H9 (cell line): Measurements from ENCODE around the gene MYL3. TPM values are rescaled to one million over a fixed set of nuclear protein-coding genes. Genes with fewer than 3 reads are reported as not detected.

Experiments
- DNase-seq: peaks from one replicate; pipeline ENCODE4 v3.0.0-alpha.2; 2017
- H2AFZ ChIP-seq: one replicate; pipeline ENCODE4 v1.6.1; 2013; ENCODE audit warnings: mild to moderate bottlenecking, low read length, control low read depth, moderate library complexity
- H2AK5ac ChIP-seq: 2 replicates; pipeline ENCODE4 v1.6.1; 2013; ENCODE audit warnings: low read length, control low read depth, mixed read lengths; ENCODE audit not compliant: insufficient read length
- H2BK120ac ChIP-seq: one replicate; pipeline ENCODE4 v1.6.1; 2013; ENCODE audit warnings: low read depth, mild to moderate bottlenecking, low read length, control low read depth, inconsistent platforms; ENCODE audit not compliant: poor library complexity, severe bottlenecking
- H2BK12ac ChIP-seq: 2 replicates; pipeline ENCODE4 v1.6.1; 2013; ENCODE audit warnings: low read length, control low read depth, mixed read lengths, low read depth; ENCODE audit not compliant: insufficient read length
- H2BK15ac ChIP-seq: 2 replicates; pipeline ENCODE4 v1.6.1; 2013; ENCODE audit warnings: low read depth, low read length, control low read depth
- H2BK20ac ChIP-seq: one replicate; pipeline ENCODE4 v1.6.1; 2013; ENCODE audit warnings: low read depth, mild to moderate bottlenecking, low read length, control low read depth, inconsistent platforms; ENCODE audit not compliant: poor library complexity, severe bottlenecking
- H2BK5ac ChIP-seq: 2 replicates; pipeline ENCODE4 v1.6.1; 2013; ENCODE audit warnings: low read length, control low read depth, mixed read lengths; ENCODE audit not compliant: insufficient read length
- H3K14ac ChIP-seq: 2 replicates; pipeline ENCODE4 v1.6.1; 2013; ENCODE audit warnings: low read length, control low read depth; ENCODE audit not compliant: insufficient read depth
- H3K18ac ChIP-seq: 2 replicates; pipeline ENCODE4 v1.6.1; 2013; ENCODE audit warnings: low read depth, mild to moderate bottlenecking, mixed read lengths, low read length, control low read depth; ENCODE audit not compliant: insufficient read length
- H3K23ac ChIP-seq: 2 replicates; pipeline ENCODE4 v1.6.1; 2013; ENCODE audit warnings: low read length, control low read depth, mixed read lengths, low read depth; ENCODE audit not compliant: insufficient read length
- H3K23me2 ChIP-seq: 2 replicates; pipeline ENCODE4 v1.6.1; 2013; ENCODE audit warnings: low read depth, mild to moderate bottlenecking, mixed read lengths, low read length, control low read depth; ENCODE audit not compliant: insufficient read length, poor library complexity, severe bottlenecking
- H3K27ac ChIP-seq: 2 replicates; pipeline ENCODE4 v1.5.1; 2013; ENCODE audit warnings: low read length, control low read depth, mixed read lengths, low read depth; ENCODE audit not compliant: insufficient read length
- H3K27me3 ChIP-seq: 2 replicates; pipeline ENCODE4 v1.6.1; 2013; ENCODE audit warnings: low read length, control low read depth, inconsistent platforms; ENCODE audit not compliant: insufficient read depth
- H3K4ac ChIP-seq: 2 replicates; pipeline ENCODE4 v1.6.1; 2013; ENCODE audit warnings: low read depth, mild to moderate bottlenecking, control low read depth, inconsistent platforms, low read length, moderate library complexity
- H3K4me1 ChIP-seq: 2 replicates; pipeline ENCODE4 v1.6.1; 2013; ENCODE audit warnings: low read length, control low read depth, inconsistent platforms; ENCODE audit not compliant: insufficient read depth
- H3K4me2 ChIP-seq: 2 replicates; pipeline ENCODE4 v1.6.1; 2013; ENCODE audit warnings: low read length, control low read depth, mixed read lengths; ENCODE audit not compliant: insufficient read length, insufficient read depth
- H3K56ac ChIP-seq: 2 replicates; pipeline ENCODE4 v1.6.1; 2013; ENCODE audit warnings: low read depth, mild to moderate bottlenecking, mixed read lengths, low read length, control low read depth; ENCODE audit not compliant: insufficient read length
- H3K79me1 ChIP-seq: 2 replicates; pipeline ENCODE4 v1.6.1; 2013; ENCODE audit warnings: low read depth, mild to moderate bottlenecking, moderate library complexity, low read length, control low read depth, inconsistent platforms; ENCODE audit not compliant: insufficient read depth, poor library complexity, severe bottlenecking
- H3K79me2 ChIP-seq: 2 replicates; pipeline ENCODE4 v1.6.1; 2013; ENCODE audit warnings: low read length, control low read depth, inconsistent platforms; ENCODE audit not compliant: insufficient read depth
- H3K9ac ChIP-seq: 2 replicates; pipeline ENCODE4 v1.6.1; 2013; ENCODE audit warnings: low read length, control low read depth, mixed read lengths; ENCODE audit not compliant: insufficient read length; ENCODE audit errors: extremely low read depth
- H3K9me3 ChIP-seq: one replicate; pipeline ENCODE4 v1.6.1; 2013; ENCODE audit warnings: low read depth, low read length, inconsistent platforms; ENCODE audit not compliant: control insufficient read depth
- H3T11ph ChIP-seq: one replicate; pipeline ENCODE4 v1.6.1; 2013; ENCODE audit warnings: mild to moderate bottlenecking, low read length, control low read depth, inconsistent platforms
- H4K20me1 ChIP-seq: one replicate; pipeline ENCODE4 v1.6.1; 2013; ENCODE audit not compliant: control insufficient read depth, insufficient read length, insufficient read depth
- H4K5ac ChIP-seq: 2 replicates; pipeline ENCODE4 v1.6.1; 2013; ENCODE audit warnings: low read depth, mild to moderate bottlenecking, mixed read lengths, low read length, control low read depth; ENCODE audit not compliant: insufficient read length
- H4K8ac ChIP-seq: replicated peaks from 2 replicates; pipeline ENCODE4 v1.6.1; 2013; ENCODE audit warnings: low read length, control low read depth, mixed read lengths, low read depth; ENCODE audit not compliant: insufficient read length
- H4K91ac ChIP-seq: 2 replicates; pipeline ENCODE4 v1.6.1; 2013; ENCODE audit warnings: low read depth, mild to moderate bottlenecking, moderate library complexity, mixed read lengths, low read length, control low read depth; ENCODE audit not compliant: insufficient read length
- H3K27ac Mint-ChIP-seq, 3 experiments: 2 replicates in 2 of 3; 3 replicates in 1 of 3; pipeline ENCODE4 v1.8.0; 2020 to 2021; ENCODE audit warnings: mixed read lengths in 3 of 3, mild to moderate bottlenecking in 1 of 3, moderate library complexity in 1 of 3
- H3K27me3 Mint-ChIP-seq: 2 replicates; pipeline ENCODE4 v1.8.0; 2021; ENCODE audit warnings: low read depth, mild to moderate bottlenecking, moderate library complexity, mixed read lengths
- H3K36me3 Mint-ChIP-seq, 3 experiments: 2 replicates in 2 of 3; 3 replicates in 1 of 3; pipeline ENCODE4 v1.8.0; 2020 to 2021; ENCODE audit warnings: low read depth in 3 of 3, mixed read lengths in 3 of 3; ENCODE audit not compliant: insufficient read depth in 1 of 3
- H3K4me1 Mint-ChIP-seq, 2 experiments: 2 replicates each; pipeline ENCODE4 v1.8.0; 2020; ENCODE audit warnings: mixed read lengths in 2 of 2
- H3K4me3 Mint-ChIP-seq, 2 experiments: 2 replicates in 1 of 2; 3 replicates in 1 of 2; pipeline ENCODE4 v1.8.0; 2020 to 2021; ENCODE audit warnings: mild to moderate bottlenecking in 2 of 2, mixed read lengths in 2 of 2, moderate library complexity in 1 of 2
- H3K9me3 Mint-ChIP-seq, 2 experiments: 2 replicates in 1 of 2; 3 replicates in 1 of 2; pipeline ENCODE4 v1.8.0; 2020; ENCODE audit warnings: mild to moderate bottlenecking in 2 of 2, mixed read lengths in 2 of 2, moderate library complexity in 1 of 2
- WGBS: extraction: QIAGEN DNeasy Blood & Tissue Kit; methylation state at CpG from one replicate; pipeline ENCODE4 v1.1.7; 2013; ENCODE audit warnings: missing lambda C conversion rate, low lambda C conversion rate, mixed read lengths; ENCODE audit not compliant: insufficient read length; ENCODE audit errors: extremely low coverage; 5-methylcytosine and 5-hydroxymethylcytosine counted together
- total RNA-seq: library from RNA; stranded (reverse); gene quantifications from 2 replicates; pipeline ENCODE4 v1.2.1, GENCODE V29; 2021
- TF ChIP-seq, protein P1 (sequence below): fragments of 200-600 bp; sonication (generic); conservative IDR thresholded peaks from 3 replicates; pipeline ENCODE4 v1.8.0; 2021; ENCODE audit warnings: antibody characterized with exemption, mild to moderate bottlenecking

The MYL3 gene
- total RNA-seq, 1 experiment from 2014 or later, result 0.24 TPM

DNA sequence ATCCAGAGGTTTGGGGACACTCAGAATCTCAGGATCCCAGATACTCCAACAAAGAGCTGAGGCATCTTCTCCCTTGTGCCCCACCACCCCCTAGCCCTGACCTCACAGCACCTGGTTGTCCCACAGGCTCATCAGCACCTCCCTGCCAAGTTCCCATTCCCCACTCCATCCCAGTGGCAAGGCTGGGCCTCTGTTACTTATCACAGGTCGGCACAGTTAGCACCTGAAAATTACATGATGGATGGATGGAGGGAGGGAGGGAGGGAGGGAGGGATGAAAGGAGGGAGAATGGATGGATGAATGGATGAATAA is 12.8 kb downstream of the MYL3 start:
- Histone ChIP-seq H3K9ac (no peak overlapping the region), H2AK5ac (no peak overlapping the region), H3K79me2 (no peaks in the 10 kb centered on the region), H3K27ac (no peak overlapping the region), H2BK5ac (no peak overlapping the region), H3K23ac (no peak overlapping the region), H3K79me1 (no peaks in the 10 kb centered on the region), H4K5ac (no peak overlapping the region), H3K56ac (no peak overlapping the region), H4K8ac (no peak overlapping the region), H3K4me1 (no peaks in the 10 kb centered on the region), H3K18ac (no peak overlapping the region), H3K4me2 (no peak overlapping the region), H3K27me3 (no peaks in the 10 kb centered on the region), H2BK15ac (no peak overlapping the region), H3K9me3 (no peaks in the 10 kb centered on the region), H4K91ac (no peak overlapping the region), H3K23me2 (no peaks in the 10 kb centered on the region), H2AFZ (no peak overlapping the region), H2BK20ac (no peak overlapping the region), H2BK12ac (no peak overlapping the region), H3T11ph (no peak overlapping the region), H3K4ac (no peak overlapping the region), H3K14ac (no peak overlapping the region), H4K20me1 (no peaks in the 10 kb centered on the region), H2BK120ac (no peak overlapping the region)
- Mint-ChIP-seq H3K4me3 (no peak overlapping the region), H3K9me3 (no peaks in the 10 kb centered on the region), H3K27ac (no peak overlapping the region), H3K36me3 (no peaks in the 10 kb centered on the region), H3K27me3 (peaks cover 13% of the 10 kb centered on the region), H3K4me1 (peaks cover 11 to 15% of the 10 kb centered on the region in 2 experiments)
- WGBS, result no CpG with 5 or more reads among the region's 1 CpG
- DNase-seq, result no peak
- TF ChIP-seq, protein P1, sequence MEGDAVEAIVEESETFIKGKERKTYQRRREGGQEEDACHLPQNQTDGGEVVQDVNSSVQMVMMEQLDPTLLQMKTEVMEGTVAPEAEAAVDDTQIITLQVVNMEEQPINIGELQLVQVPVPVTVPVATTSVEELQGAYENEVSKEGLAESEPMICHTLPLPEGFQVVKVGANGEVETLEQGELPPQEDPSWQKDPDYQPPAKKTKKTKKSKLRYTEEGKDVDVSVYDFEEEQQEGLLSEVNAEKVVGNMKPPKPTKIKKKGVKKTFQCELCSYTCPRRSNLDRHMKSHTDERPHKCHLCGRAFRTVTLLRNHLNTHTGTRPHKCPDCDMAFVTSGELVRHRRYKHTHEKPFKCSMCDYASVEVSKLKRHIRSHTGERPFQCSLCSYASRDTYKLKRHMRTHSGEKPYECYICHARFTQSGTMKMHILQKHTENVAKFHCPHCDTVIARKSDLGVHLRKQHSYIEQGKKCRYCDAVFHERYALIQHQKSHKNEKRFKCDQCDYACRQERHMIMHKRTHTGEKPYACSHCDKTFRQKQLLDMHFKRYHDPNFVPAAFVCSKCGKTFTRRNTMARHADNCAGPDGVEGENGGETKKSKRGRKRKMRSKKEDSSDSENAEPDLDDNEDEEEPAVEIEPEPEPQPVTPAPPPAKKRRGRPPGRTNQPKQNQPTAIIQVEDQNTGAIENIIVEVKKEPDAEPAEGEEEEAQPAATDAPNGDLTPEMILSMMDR, result no peak
